ENCODE measurements around the gene XPO6. TPM values are rescaled to one million over a fixed set of nuclear protein-coding genes. Genes with fewer than 3 reads are reported as not detected.

XPO6 gene
- polyA plus RNA-seq, 1 of the 3 experiments (the other 2 are of a cell fraction), result 97.1 TPM

GRCh38 chr16:28254158-28254557 lies 42.4 kb upstream of the XPO6 start:
- TF ChIP-seq MEF2A (IDR thresholded peaks at IDR 0.05; ENCODE audit: borderline replicate concordance, low read depth), result no peak
- TF ChIP-seq SMC3 (IDR thresholded peaks at IDR 0.05; ENCODE audit: low read depth, low read length), result no peak
- no peak for TF ChIP-seq GATA2 (CRISPR knock-in tag; IDR thresholded peaks at IDR 0.05)
- TF ChIP-seq TCF12 (IDR thresholded peaks at IDR 0.05), result no peak
- no peak for TF ChIP-seq JUND (IDR thresholded peaks at IDR 0.05)
- TF ChIP-seq FOSL2 (IDR thresholded peaks at IDR 0.05; ENCODE audit: borderline replicate concordance, low read depth), result no peak
- no peak for TF ChIP-seq IRF3 (IDR thresholded peaks at IDR 0.05; ENCODE audit: low read depth, low read length)
- no peak for TF ChIP-seq EZH2phosphoT487 (IDR thresholded peaks at IDR 0.05; ENCODE audit: borderline replicate concordance, low read depth)
- TF ChIP-seq USF2 (IDR thresholded peaks at IDR 0.05; ENCODE audit: borderline replicate concordance, low read depth, low read length), result no peak
- no peak for TF ChIP-seq NRF1 (IDR thresholded peaks at IDR 0.05; ENCODE audit: low read depth, low read length)
- TF ChIP-seq RAD21 (IDR thresholded peaks at IDR 0.05; ENCODE audit: low read length), result no peak
- no peak for TF ChIP-seq ZBTB33 (IDR thresholded peaks at IDR 0.05; ENCODE audit: borderline replicate concordance, low read depth)
- TF ChIP-seq MAX (IDR thresholded peaks at IDR 0.05; ENCODE audit: low read depth), result no peak
- TF ChIP-seq MXI1 (IDR thresholded peaks at IDR 0.05; ENCODE audit: low read depth, low read length), result no peak
- Histone ChIP-seq H3K4me2 (no peak overlapping the region), H3K27me3 (ENCODE audit: insufficient read depth) (no peaks in the 10 kb centered on the region), H4K20me1 (ENCODE audit: insufficient read depth) (no peaks in the 10 kb centered on the region), H3K9ac (no peak overlapping the region), H3K4me3 (ENCODE audit: low read depth in 2 of 2, low read length in 1 of 2) (no peak overlapping the region), H3K9me2 (no peaks in the 10 kb centered on the region), H2AFZ (ENCODE audit: low read depth) (no peak overlapping the region), H3K79me2 (ENCODE audit: insufficient read depth) (no peaks in the 10 kb centered on the region), H3K9me3 (no peaks in the 10 kb centered on the region), H3K27ac (ENCODE audit: low read depth in 2 of 2, low read length in 1 of 2) (no peak overlapping the region), H3K4me1 (ENCODE audit: control insufficient read depth in 1 of 2, insufficient read depth in 2 of 2, low read depth in 1 of 2, low read length in 1 of 2) (peaks cover 0 to 3% of the 10 kb centered on the region in 2 experiments; a peak in 1 of 4 replicates), H3K36me3 (replicated peaks in 1 of 2; ENCODE audit: control insufficient read depth in 1 of 2, insufficient read depth in 2 of 2, low read length in 1 of 2) (no peaks in the 10 kb centered on the region), H3F3A (replicated peaks; ENCODE audit: insufficient read depth) (no peaks in the 10 kb centered on the region)
- CTCF ChIA-PET, result interaction anchor here (2.9 kb wide), 1 partner anchor 24 kb away, joined by 16 read pairs; no protein-coding TSS in a partner anchor
- POLR2A ChIA-PET, result interaction anchor here (0.6 kb wide), 1 partner anchor 238 kb away, joined by 4 read pairs; the partner anchor contains the start of gene CLN3
- 70% methylated on average over 4 of the region's 6 CpGs for whole genome bisulfite sequencing (ENCODE audit: low lambda C conversion rate)
- no peak for DNase-seq

- CTCF ChIA-PET, result interaction anchor here (1.7 kb wide), 1 partner anchor 27 kb away, joined by 4 read pairs; no protein-coding TSS in a partner anchor
- no peaks in the 10 kb centered on the region for H3K4me1 ChIP-seq (ENCODE audit: control insufficient read depth in 1 of 2, insufficient read depth in 2 of 2, low read depth in 1 of 2, low read length in 1 of 2)
- TF ChIP-seq FOXJ3 (CRISPR knock-in tag; IDR thresholded peaks at IDR 0.05), result no peak
- TF ChIP-seq PBX3 (IDR thresholded peaks at IDR 0.05), result no peak
- no peak for TF ChIP-seq RCOR1 (IDR thresholded peaks at IDR 0.05; ENCODE audit: low read length)
- no peak for TF ChIP-seq TEAD4 (IDR thresholded peaks at IDR 0.05; ENCODE audit: borderline replicate concordance, insufficient read depth)
- no peak for TF ChIP-seq ZBTB33 (IDR thresholded peaks at IDR 0.05; ENCODE audit: borderline replicate concordance, low read depth)
- no peak for TF ChIP-seq CTCF (IDR thresholded peaks at IDR 0.05)
Measured at GRCh38 chr16:28250999-28251398, 39.2 kb upstream of the XPO6 start.

More at GRCh38 chr16:28250999-28251398, 39.2 kb upstream of the XPO6 start:
- Histone ChIP-seq H3F3A (replicated peaks; ENCODE audit: insufficient read depth) (no peaks in the 10 kb centered on the region), H3K4me2 (no peak overlapping the region), H3K9ac (no peak overlapping the region), H3K4me3 (ENCODE audit: low read depth in 2 of 2, low read length in 1 of 2) (no peak overlapping the region), H3K27ac (ENCODE audit: low read depth in 2 of 2, low read length in 1 of 2) (no peak overlapping the region), H3K79me2 (ENCODE audit: insufficient read depth) (no peaks in the 10 kb centered on the region), H4K20me1 (ENCODE audit: insufficient read depth) (no peaks in the 10 kb centered on the region), H3K27me3 (ENCODE audit: insufficient read depth) (no peaks in the 10 kb centered on the region), H3K36me3 (replicated peaks in 1 of 2; ENCODE audit: control insufficient read depth in 1 of 2, insufficient read depth in 2 of 2, low read length in 1 of 2) (no peaks in the 10 kb centered on the region), H2AFZ (ENCODE audit: low read depth) (no peak overlapping the region), H3K9me3 (no peaks in the 10 kb centered on the region), H3K9me2 (no peaks in the 10 kb centered on the region)
- no peak for DNase-seq
- POLR2A ChIA-PET, result no interaction called here
- WGBS (ENCODE audit: low lambda C conversion rate), result 69% methylated on average over 3 of the region's 3 CpGs
